GM19043 (cell line): ENCODE measurements around the gene MAPK6.
"Not testable (repeated sequence)": the region's sequence is repeated elsewhere in the genome, so short reads cannot be mapped to it uniquely, and the experiment has no call there.

Experiments used
- ATAC-seq: cut with Tn5 transposase; IDR thresholded peaks from one replicate; pipeline ENCODE4 v1.9.1; 2021; ENCODE audit warnings: low read depth; ENCODE audit not compliant: unreplicated experiment

MAPK6 gene

GRCh38 chr15:52078876-52079700 lies 60.1 kb downstream of the MAPK6 start:
- no peak for ATAC-seq

- ATAC-seq, result no peak
These were observed 61.0 kb downstream of the MAPK6 start for GRCh38 chr15:52080031-52080430.

DNA sequence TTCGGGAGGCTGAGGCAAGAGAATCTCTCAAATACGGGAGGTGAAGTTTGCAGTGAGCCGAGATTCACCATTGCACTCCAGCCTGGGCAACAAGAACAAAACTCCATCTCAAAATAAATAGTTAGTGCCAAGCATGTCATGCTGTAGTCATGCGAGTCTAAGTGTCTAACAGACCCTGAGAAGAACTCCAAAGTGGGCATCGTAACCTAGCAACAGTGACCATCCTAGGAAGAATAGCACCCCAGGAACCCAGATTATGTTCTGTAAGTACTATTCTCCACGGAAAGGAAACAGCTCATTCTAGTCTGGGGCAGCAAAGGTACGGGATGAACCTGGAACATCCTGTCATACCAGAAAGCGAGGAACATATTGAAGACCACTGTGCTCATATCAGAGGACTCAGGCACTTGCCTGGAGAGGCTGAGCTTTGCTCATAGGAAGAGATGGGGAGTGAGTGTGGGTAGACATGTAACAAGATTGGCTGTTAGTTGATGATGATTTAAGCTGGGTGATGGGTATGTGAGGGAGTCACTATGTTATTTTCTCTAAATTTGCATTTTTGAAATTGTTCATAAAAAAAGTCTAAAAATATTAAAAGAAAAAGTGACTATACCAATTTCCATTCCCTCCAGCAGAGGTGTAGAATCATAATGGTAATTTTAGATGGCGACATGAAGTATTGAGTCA lies 61.8 kb downstream of the MAPK6 start:
- no peak for ATAC-seq

DNA sequence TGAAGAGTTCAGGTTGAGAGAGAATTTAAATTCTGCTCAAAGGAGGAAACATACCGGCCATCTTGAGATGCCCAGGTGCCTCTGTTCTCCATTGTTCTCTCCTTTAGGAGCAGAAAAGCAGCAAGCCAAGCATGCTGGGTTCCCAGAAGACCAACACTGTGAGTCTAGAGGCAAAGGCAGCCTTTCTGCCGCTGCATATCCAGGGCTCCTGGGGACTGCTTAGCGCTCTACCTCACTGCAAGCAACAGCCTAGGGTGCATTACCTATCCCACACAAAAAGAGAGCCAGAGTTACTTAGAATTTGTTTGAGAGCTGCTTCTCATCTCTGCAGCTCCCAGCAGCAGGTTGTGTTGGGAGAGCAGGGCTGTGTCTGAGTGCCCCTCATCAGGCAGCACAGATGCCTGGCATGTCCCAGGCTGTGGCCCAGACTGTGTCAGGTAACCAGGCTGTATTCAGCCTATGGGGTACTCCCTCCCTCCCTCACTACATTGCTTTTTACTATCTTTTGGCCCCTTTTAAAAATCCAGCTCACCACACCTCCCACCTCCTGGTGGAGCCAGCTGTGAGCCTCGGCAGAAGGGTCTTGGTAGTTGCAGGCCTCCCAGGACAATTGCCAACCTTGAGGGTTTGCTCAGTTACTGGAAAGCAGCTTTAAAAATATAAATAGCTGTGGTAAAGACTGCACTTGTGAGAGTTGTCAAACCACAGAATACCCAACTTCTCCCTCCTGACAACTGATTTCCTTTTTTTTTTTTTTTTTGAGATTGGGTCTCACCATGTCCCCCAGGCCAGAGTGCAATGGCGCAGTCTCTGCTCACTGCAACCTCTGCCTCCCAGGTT lies 63.4 kb downstream of the MAPK6 start:
- ATAC-seq, result peak; percentile 75

DNA sequence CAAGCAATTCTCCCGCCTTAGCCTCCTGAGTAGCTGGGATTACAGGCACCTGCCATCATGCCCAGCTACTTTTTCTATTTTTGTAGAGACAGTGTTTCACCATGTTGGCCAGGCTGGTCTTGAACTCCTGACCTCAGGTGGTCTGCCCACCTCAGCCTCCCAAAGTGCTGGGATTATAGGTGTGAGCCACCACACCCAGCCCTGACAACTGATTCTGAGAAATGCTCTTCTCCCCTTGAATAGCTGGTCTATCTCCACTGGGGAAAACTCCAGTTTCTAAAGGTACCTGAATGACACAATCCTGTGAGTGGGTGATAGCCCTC lies 64.0 kb downstream of the MAPK6 start:
- peak; percentile 7 for ATAC-seq

- no peak for ATAC-seq
These were observed 64.6 kb downstream of the MAPK6 start for GRCh38 chr15:52083603-52084002.

GRCh38 chr15:52085299-52085698 lies 66.3 kb downstream of the MAPK6 start:
- no peak for ATAC-seq

DNA sequence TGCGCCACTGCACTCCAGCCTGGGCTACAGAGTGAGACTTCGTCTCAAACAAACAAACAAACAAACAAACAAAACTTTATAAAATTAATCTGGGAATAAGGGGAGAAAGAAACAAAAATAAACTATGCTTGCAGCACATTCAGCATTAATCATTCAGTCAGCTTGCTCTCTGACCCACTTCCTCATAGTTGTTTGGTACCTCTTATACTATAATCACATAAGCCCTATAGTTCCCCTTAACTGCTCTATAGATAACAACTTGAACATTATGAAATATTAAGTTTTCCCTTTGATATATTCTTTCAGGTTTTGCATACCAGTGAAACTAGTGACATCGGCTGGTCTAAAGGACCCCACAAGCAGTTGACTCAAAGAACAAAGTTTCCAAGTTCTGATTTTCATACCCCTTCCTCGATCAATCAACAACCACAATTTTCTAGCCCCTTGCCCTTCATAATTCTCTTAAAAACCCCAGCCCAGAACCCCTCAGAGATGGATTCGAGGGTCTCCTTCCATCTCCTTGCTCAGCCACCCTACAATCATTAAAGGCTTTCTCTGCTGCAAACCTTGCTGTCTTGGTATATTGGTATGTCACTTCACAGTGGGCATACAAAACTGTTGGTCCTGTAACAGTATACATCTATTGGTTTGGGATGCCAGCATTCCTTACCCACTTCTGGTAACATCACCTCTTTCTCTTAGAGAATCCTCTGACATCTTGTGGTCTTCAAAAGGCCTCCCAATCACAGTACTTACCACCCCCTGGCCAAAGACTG lies 67.2 kb downstream of the MAPK6 start:
- ATAC-seq, result no peak

- no peak for ATAC-seq
These were observed 71.2 kb downstream of the MAPK6 start for GRCh38 chr15:52090193-52090592.

- ATAC-seq, result no peak
These were observed 74.1 kb downstream of the MAPK6 start for GRCh38 chr15:52093167-52093538.

- no peak for ATAC-seq
These were observed 74.8 kb downstream of the MAPK6 start for GRCh38 chr15:52093539-52094510.

- no peak for ATAC-seq
These were observed 76.0 kb downstream of the MAPK6 start for GRCh38 chr15:52094811-52095584.

- ATAC-seq, result no peak
These were observed 76.7 kb downstream of the MAPK6 start for GRCh38 chr15:52095597-52096262.

DNA sequence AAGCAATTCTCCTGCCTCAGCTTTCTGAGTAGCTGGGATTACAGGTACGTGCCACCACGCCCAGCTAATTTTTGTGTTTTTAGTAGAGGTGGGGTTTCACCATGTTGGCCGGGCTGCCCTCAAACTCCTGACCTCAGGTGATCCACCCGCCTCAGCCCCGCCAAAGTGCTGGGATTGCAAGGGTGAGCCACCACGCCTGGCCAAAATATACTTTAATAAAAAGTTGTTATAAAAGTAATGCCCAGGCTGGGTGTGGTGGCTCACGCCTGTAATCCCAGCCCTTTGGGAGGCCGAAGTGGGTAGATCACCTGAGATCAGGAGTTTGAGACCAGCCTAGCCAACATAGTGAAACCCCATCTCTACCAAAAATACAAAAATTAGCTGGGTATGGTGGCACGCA lies 77.5 kb downstream of the MAPK6 start:
- not testable (repeated sequence) for ATAC-seq

- ATAC-seq, result no peak
These were observed 78.2 kb downstream of the MAPK6 start for GRCh38 chr15:52097180-52097579.

DNA sequence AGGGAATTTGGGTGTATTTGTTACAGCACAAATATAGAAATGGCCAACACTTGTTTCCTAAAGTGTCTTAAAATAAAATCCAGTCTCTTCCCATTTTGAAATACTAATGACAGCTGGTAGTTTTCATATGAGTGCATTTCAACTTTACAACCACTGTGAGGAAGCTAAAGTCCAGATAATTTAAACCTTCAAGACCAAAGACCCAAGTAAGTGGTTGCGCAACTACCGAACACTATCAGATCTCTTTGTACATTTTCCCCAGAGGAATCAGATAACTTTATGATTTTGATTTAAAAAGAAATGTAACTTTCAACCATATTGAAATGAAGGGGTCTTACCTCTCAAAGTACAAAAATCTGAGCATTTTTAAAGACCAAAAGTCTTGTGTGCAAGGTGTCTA lies 79.3 kb downstream of the MAPK6 start:
- no peak for ATAC-seq

DNA sequence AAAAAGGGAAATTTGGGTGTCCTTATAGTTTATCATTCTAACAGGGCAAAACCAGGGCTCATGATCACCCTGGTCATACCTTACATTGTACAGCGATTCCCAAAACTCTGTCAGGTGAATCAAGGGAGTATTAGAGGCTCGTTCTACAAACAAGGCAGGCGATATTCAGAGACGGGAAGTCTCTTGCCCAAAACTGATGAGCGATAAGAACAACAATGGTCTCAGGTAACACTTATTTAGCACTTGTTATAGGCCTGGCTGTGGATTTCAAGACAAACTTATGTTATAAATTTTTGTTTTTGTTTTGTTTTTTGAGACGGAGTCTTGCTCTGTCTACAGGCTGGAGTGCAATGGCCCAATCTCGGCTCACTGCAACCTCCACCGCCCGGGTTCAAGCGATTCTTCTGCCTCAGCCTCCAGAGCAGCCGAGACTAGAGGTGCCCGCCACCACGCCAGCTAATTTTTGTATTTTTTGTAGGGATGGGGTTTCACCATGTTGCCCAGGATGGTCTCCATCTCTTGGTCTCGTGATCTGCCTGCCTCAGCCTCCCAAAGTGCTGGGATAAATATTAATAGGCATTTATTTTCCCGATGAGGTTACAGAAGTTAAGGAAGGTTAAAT lies 80.7 kb downstream of the MAPK6 start:
- no peak for ATAC-seq
